ENCODE results near the gene INSR.

DNA sequence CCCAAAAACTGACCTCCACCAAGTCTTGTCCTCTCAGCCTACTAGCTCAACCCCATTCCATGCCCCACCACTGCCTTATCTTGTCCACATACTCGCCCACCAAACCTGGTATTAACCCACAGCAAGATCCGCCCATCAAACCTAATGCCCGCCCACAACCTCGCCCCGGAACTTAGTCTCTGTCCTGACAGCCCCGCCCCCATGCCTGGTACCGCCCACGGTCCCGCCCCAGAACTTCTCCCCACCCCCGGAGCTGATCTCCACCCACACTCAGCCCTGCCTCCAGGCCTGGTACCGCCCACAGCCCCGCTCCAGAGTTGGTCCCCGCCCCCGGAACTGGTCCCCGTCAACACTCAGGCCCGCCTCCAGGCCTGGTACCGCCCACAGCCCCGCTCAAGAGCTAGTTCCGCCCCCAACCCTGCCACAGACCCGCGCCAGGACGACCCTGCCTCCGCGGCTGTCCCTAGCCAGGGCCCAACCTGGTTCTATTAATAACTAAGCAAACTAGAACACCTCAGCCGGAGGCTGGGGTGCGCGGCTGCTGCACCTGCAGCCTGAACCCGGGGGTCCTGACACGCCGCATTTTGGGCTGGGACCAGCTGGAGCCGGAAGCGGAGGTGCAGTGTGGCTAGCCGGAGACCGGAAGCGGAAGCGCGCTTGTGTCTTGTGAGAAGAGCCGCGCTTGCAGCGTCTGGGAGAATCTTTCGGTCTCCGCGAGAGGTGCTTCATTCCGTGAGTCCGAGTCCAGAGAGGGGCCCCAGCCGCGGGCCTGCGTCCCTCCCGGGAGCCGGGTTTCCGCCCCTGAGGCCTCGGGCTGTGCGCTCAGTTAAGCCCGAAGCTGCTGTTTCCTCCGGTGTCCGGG lies 224.9 kb downstream of the INSR start, which contains the start of gene ZNF557:
- TF ChIP-seq CBX2 (IDR thresholded peaks at IDR 0.05; ENCODE audit: borderline replicate concordance, low read depth) (no peak), POLR2A (IDR thresholded peaks at IDR 0.05; ENCODE audit: low read length) (peak; percentile 51), JUN (IDR thresholded peaks at IDR 0.05) (peak; percentile 62 to 81; a peak in 4 of 5 replicates), HOXB13 (CRISPR knock-in tag; IDR thresholded peaks at IDR 0.05; ENCODE audit: low read depth) (no peak), FOSL2 (IDR thresholded peaks at IDR 0.05) (no peak), FOSL2 (CRISPR knock-in tag; IDR thresholded peaks at IDR 0.05) (no peak), RAD21 (conservative IDR thresholded peaks at IDR 0.05 in 1 of 2, IDR thresholded peaks at IDR 0.05 in 1 of 2) (no peak), SMC3 (IDR thresholded peaks at IDR 0.05) (no peak), EP300 (IDR thresholded peaks at IDR 0.05) (no peak)
- TF ChIP-seq, protein P1, sequence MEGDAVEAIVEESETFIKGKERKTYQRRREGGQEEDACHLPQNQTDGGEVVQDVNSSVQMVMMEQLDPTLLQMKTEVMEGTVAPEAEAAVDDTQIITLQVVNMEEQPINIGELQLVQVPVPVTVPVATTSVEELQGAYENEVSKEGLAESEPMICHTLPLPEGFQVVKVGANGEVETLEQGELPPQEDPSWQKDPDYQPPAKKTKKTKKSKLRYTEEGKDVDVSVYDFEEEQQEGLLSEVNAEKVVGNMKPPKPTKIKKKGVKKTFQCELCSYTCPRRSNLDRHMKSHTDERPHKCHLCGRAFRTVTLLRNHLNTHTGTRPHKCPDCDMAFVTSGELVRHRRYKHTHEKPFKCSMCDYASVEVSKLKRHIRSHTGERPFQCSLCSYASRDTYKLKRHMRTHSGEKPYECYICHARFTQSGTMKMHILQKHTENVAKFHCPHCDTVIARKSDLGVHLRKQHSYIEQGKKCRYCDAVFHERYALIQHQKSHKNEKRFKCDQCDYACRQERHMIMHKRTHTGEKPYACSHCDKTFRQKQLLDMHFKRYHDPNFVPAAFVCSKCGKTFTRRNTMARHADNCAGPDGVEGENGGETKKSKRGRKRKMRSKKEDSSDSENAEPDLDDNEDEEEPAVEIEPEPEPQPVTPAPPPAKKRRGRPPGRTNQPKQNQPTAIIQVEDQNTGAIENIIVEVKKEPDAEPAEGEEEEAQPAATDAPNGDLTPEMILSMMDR (IDR thresholded peaks at IDR 0.05): no peak
- TF ChIP-seq, protein P2, sequence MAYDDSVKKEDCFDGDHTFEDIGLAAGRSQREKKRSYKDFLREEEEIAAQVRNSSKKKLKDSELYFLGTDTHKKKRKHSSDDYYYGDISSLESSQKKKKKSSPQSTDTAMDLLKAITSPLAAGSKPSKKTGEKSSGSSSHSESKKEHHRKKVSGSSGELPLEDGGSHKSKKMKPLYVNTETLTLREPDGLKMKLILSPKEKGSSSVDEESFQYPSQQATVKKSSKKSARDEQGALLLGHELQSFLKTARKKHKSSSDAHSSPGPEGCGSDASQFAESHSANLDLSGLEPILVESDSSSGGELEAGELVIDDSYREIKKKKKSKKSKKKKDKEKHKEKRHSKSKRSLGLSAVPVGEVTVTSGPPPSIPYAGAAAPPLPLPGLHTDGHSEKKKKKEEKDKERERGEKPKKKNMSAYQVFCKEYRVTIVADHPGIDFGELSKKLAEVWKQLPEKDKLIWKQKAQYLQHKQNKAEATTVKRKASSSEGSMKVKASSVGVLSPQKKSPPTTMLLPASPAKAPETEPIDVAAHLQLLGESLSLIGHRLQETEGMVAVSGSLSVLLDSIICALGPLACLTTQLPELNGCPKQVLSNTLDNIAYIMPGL (CRISPR knock-in tag; IDR thresholded peaks at IDR 0.05; ENCODE audit: borderline replicate concordance): no peak
- TF ChIP-seq, protein P3, sequence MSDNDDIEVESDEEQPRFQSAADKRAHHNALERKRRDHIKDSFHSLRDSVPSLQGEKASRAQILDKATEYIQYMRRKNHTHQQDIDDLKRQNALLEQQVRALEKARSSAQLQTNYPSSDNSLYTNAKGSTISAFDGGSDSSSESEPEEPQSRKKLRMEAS (IDR thresholded peaks at IDR 0.05): peak; percentile 63; the same call in 1 of the 2 replicates
- TF ChIP-seq, protein P4, sequence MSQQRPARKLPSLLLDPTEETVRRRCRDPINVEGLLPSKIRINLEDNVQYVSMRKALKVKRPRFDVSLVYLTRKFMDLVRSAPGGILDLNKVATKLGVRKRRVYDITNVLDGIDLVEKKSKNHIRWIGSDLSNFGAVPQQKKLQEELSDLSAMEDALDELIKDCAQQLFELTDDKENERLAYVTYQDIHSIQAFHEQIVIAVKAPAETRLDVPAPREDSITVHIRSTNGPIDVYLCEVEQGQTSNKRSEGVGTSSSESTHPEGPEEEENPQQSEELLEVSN (IDR thresholded peaks at IDR 0.05; ENCODE audit: borderline replicate concordance, low read depth): no peak

Data from A549 (cell line).